Activated CD4-positive, alpha-beta T cell treated with anti-CD3 and anti-CD28 coated beads, Interleukin-2, amount 50 U/mL, for 1 hour (primary cell): ENCODE measurements around the gene ITIH1.

ENCODE experiments used
- DNase-seq: peaks from one replicate; pipeline ENCODE4 v3.0.0-alpha.2; 2020

The ITIH1 gene

GRCh38 chr3:52817860-52818259 lies 40.5 kb downstream of the ITIH1 start:
- no peak for DNase-seq

DNA sequence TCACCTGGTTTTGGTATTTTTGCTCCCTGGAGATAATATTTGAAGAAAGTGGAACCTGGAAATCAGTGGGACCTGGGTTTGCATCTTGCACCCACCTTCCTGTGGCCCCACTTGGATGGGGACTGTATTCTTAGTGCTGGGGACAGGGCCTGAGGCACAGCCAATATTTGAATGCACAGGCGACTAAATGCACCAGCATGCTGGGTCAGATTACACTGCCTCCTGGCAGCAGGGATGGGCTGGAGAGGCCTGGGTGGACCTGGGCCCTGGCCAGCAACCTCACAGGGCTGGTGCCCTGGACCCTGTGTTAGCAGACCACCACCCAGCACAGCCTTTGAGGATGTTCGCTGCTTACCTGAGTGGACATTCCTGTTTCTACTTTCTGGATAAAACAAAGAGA lies 42.5 kb downstream of the ITIH1 start:
- DNase-seq, result no peak

- DNase-seq, result peak; percentile 6
Observed at GRCh38 chr3:52820736-52821135, 43.3 kb downstream of the ITIH1 start.

GRCh38 chr3:52822363-52822762 lies 45.0 kb downstream of the ITIH1 start:
- DNase-seq, result no peak

DNA sequence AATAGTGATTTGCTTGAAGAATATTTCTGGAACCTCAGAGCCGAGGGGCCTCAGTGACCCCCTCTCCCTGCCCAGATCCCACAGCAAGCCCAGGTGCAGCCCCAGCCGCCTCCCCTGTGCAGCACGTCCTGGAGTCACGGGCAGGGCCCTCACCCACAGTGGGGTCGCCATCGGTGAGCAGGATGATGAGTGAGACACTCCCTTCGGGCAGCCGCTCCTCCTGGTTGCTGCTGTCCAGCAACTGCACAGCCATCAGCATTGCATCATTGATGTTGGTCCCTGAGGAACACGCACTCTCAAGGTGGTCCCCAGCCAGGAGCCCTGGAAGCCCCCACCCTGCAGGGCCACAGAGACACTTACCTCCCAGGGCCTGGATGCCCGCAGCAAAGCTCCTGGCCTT lies 46.6 kb downstream of the ITIH1 start:
- no peak for DNase-seq

DNA sequence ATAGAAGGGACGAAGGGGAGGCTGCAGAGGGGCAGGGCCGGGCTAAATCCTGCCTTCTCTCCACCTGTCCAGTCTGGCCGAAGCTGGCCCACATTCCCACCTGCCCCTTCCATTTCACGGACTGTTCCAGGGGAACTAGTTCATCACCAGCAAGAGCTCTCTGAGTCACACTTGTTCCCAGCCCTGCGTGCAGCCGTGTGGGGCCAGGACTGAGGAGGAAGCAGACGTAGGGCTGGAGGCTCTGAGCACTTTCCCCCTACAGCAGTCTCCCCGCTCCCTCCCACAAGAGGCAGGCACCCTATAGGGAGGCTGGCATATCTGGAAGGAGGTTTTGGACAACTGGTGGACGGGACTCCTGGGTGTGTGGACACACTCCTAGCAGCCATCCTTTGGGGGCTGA lies 50.0 kb downstream of the ITIH1 start:
- DNase-seq, result no peak

DNA sequence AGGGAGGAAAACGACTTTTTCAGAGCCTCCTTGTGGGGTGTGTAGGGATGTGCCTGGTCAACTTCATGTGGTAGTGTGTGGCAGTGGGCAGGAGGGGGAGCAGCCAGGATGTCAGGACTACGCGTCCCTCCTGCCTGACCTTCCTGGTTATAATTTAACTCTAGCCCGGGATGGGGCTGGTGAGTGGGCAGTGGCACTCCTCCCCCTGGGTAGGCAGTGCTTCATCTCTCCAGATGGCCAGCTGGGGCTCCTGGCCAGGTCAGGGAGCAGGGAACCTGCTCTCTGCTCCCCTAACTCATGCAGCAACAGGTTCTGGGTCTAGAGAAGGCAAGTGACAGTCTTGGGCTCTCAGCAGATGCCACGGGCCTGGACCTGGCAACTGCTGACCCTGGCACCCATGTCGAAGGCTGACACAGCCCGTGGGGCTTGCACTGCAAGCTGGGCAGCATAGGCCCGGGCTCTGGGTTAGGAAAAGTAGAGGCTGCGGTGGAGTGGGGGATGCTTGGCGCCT lies 50.5 kb downstream of the ITIH1 start:
- no peak for DNase-seq

DNA sequence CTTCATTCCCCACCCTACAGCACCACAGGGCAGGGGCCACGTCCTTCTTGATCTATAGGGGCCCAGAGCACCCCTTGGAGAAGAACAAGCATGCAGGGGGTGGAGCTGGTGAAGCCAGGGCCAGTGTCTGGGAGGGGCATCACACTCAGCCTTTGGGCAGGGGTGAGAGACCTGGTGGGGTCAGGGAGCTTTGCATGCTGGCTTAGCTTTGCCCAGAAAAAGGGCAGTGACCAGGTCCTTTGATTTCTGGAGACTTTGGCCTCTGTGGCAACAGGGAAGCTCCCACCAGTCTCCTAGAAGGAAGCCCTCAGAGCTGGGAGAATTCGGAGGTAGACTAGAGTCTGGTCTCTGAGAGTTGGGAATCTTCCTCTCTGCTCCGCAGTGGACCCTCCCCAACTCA lies 52.1 kb downstream of the ITIH1 start:
- DNase-seq, result no peak

GRCh38 chr3:52829906-52830463 lies 52.6 kb downstream of the ITIH1 start:
- DNase-seq, result no peak

DNA sequence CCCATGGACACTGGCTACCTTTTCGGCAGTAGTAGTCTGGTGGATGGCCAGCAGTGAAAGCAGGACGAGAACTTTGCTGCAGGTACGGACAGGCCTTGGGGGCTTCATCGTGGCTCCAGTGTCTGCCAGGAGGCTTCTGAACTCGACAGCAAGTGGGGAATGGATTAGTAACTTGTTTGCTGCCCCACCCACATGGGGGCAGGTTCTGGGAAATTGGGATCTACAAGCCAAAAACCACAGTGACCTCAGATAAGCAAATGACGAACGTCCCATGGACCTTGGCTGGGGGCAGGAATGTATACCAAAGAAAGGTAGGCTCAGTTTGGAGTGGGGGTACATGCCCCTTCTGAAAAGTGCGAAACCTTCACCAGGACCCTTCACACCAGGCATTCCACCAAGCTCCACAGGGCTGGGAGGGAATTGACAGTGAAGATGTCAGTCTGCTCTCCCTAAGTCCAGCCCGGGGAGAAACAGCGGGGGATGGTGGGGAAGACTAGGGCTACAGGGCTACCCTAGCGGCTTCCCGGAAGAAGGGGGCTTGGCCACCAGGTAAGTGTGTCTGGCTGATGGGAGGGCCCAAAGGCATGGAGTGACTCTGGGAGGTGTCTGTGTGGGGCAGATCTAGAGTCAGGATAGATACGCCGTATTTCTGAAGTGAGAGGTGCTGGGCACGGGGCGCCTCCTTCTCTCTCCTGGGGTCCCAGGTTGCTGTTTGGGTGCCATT lies 53.3 kb downstream of the ITIH1 start, which contains the start of gene ITIH4:
Gene ITIH4 (minus strand): TSS at position 138 of the 724 bp plus-strand sequence. CDS start 30 bp downstream, at position 108.
- DNase-seq, result no peak

- no peak for DNase-seq
Observed at GRCh38 chr3:52831500-52832301, 54.3 kb downstream of the ITIH1 start.

GRCh38 chr3:52833202-52833601 lies 55.8 kb downstream of the ITIH1 start:
- no peak for DNase-seq

GRCh38 chr3:52834871-52835501 lies 57.6 kb downstream of the ITIH1 start, which contains the start of gene MUSTN1:
MUSTN1 (minus strand) TSS chr3:52835019; CDS start chr3:52834948, 71 bp downstream.
- DNase-seq, result no peak

DNA sequence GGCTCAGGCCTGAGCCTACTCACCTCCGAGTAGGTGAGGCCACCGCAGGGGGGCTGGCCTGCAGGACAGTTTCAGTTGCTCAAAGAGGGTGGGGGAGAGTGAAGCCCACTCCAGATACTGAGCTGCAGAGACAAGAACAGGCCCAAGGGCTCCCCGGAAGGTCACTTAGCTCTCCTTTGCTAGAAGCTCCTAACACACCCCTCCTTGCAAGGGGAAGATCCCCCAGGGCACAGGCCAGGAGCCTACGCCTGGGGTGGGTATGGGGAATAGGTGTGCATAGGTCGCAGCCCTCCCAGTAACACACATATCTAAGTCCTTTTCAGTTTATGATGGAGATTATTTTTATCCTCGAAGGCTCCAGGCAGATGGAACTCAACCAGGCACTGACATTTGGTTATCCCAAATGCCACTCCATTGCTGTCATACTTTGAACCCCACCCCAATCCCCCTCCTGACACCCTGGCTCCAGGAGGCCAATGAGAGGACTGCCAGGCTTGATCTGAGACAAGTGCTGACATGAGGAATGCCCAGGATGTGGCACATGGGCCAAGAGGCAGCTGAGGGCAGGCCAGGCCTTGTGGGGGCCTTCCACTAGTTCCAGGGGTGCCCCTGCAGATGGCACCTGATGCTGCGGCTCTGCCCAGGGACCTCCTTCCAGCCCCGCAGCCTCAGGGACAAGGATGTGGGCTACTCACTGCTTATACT lies 58.5 kb downstream of the ITIH1 start:
- DNase-seq, result no peak

GRCh38 chr3:52836471-52836845 lies 59.1 kb downstream of the ITIH1 start:
- DNase-seq, result no peak

DNA sequence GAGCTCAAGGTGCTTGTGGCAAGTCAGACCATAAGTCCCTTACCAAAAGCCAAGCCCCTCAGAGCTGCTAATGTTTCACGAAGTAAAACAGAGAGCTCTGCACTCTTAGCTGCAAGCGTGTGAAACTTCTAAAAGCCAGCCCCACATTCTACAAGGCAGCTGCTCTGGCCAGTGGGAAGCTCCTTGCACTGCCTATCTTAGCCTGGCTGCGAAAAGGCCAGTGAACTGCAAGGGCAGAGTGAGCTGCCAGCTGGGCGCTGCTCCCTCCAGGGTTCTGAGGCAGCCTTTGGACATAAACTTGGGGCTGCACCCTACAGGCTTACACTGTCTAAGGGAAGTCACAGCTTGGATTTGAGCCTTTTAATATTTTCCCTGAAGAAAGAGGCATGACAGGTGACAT lies 59.6 kb downstream of the ITIH1 start:
- no peak for DNase-seq

DNA sequence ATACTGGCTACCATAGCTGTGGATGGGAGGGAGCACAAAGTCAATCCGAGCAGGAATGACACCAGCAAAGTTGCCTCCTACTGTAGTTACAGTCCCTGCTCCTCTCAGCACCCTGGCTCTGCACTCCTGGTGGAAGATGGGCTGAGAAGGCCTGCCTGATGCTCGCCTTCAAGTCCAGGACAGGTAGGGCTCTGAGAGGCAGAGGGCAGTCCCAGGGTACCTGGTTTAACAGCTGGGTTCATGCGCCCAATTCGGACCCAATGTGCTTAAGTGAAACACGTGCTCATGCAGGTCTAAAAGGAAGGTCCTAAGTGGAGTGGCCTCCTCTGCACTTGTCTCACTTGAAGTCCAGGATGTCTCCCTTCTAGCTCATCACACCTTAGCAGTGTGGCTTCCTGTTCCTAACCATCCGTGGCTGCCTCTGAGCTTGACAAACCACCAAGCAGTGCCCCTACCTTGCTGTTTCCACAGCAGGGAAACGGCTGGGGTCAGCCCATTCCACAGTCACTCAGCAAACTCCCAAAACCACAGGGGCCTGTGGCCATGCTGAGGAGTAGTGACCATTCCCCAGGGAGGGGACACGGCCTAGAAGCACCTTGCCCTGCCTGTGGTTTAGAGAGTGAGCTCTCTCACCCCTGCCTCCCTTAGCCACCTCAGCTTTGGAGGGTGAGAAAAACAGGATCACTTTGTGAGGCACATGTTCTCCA lies 61.3 kb downstream of the ITIH1 start:
- DNase-seq, result no peak

DNA sequence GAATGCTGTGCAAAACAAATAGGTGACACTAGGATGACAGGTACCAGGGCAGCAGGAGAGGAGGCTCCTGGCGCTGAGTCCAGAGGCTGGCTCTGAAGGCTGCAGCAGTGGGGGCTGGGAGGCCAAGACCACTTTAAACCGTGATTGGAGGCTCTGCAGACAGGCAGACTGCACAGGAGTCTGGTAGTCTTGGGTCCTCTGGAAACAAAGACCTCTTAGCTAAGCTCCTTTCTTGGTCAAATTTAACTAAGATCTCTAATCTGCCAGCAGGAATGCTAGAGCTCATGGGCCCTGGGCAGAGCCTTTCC lies 61.8 kb downstream of the ITIH1 start:
- no peak for DNase-seq

DNA sequence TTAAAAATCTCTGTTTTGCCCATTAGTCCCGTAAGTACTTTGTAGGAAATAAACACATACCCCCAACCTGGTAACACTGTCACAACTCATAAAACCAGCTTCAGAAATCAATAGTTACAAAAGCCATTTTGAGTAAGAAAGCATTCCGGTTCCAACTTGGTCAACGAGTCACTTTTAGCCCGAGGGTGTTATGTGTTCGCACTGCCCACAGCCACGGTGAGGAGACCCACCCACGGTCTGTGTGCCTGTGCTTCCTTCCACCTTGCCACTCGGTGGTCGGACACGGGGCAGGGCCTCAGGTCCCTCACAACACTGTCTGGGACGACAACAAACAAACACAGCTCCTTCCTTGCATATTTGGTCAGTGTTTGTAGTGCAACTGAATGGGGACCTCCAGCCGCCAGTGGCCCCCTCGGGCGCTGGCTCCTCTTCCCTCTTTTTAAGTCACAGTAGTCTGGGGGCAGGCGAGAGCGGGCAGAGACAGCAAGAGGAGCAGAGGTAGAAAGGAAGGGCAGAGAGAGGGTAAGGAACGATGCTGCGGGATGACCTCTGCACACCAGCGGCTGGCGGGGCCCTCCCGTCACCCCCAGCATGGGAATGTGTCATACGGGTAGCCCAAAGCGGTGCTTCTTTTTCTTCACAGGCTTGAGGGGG lies 62.6 kb downstream of the ITIH1 start:
- DNase-seq, result no peak

- DNase-seq, result no peak
Observed at GRCh38 chr3:52841211-52841980, 64.0 kb downstream of the ITIH1 start.
